ENCODE results near the gene IKBKE. TPM values are rescaled to one million over a fixed set of nuclear protein-coding genes. Genes with fewer than 3 reads are reported as not detected.
A peak's percentile ranks its signal among the peaks of the same experiment; 100 is the strongest.
"Not testable (repeated sequence)": the region's sequence is repeated elsewhere in the genome, so short reads cannot be mapped to it uniquely, and the experiment has no call there.

Gene IKBKE
- total RNA-seq, 6 donors from 2014 or later: 7.4 to 25.1 (median 9.2) TPM

DNA sequence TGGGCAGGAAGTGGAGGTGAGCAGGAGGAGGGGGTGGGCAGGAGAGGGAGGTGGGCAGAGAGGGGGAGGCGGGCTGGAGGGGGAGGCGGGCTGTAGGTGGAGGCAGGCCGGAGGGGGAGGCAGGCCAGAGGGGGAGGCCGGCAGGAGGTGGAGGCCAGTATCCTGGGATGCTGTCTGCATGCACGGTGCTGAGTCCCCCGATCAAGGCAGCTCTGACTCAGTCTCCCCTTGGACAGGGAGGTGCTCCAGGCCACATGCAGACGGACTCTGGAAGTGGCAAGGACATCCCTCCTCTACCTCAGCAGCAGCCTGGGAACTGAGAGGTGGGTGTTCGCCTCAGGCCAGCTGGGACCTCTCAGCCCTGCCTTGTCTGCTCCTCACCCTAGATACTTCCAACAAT lies 9.9 kb downstream of the IKBKE start:
- ATAC-seq (ENCODE audit: low FRiP score in 2 of 2) (no peak), DNase-seq (no peak)
- H3K27me3 ChIP-seq: no peaks in the 10 kb centered on the region
- H3K4me1 ChIP-seq: no peaks in the 10 kb centered on the region
- no peak overlapping the region for H3K27ac ChIP-seq
- TF ChIP-seq POLR2A (IDR thresholded peaks at IDR 0.05) (no peak), CTCF (IDR thresholded peaks at IDR 0.05) (no peak), EP300 (IDR thresholded peaks at IDR 0.05) (no peak), POLR2AphosphoS5 (IDR thresholded peaks at IDR 0.05) (no peak)
- 95 to 100% methylated on average over 1 to 8 of the region's 8 CpGs for WGBS, 2 donors
- H3K36me3 ChIP-seq: peaks cover 0 to 41% (median 14%) of the 10 kb centered on the region in 4 donors
- H3K4me3 ChIP-seq: no peak overlapping the region
- H3K9me3 ChIP-seq: no peaks in the 10 kb centered on the region

- no peak for TF ChIP-seq POLR2A (IDR thresholded peaks at IDR 0.05)
- TF ChIP-seq POLR2AphosphoS5 (IDR thresholded peaks at IDR 0.05): no peak
- no peak for TF ChIP-seq EP300 (IDR thresholded peaks at IDR 0.05)
- TF ChIP-seq CTCF (IDR thresholded peaks at IDR 0.05): no peak
- no peaks in the 10 kb centered on the region for H3K9me3 ChIP-seq
- DNase-seq: no peak
- no peaks in the 10 kb centered on the region for H3K27me3 ChIP-seq
- peaks cover 0 to 25% (median 4%) of the 10 kb centered on the region in 4 donors for H3K36me3 ChIP-seq
- H3K4me1 ChIP-seq: peaks cover 0 to 11% (median 3%) of the 10 kb centered on the region in 4 donors
- WGBS, 2 donors: 88 to 94% methylated on average over 2 of the region's 2 CpGs
- no peak overlapping the region for H3K4me3 ChIP-seq
- H3K27ac ChIP-seq: no peak overlapping the region
- no peak for ATAC-seq (ENCODE audit: low FRiP score in 2 of 2)
Observed at GRCh38 chr1:206482611-206483010, 12.3 kb downstream of the IKBKE start.

DNA sequence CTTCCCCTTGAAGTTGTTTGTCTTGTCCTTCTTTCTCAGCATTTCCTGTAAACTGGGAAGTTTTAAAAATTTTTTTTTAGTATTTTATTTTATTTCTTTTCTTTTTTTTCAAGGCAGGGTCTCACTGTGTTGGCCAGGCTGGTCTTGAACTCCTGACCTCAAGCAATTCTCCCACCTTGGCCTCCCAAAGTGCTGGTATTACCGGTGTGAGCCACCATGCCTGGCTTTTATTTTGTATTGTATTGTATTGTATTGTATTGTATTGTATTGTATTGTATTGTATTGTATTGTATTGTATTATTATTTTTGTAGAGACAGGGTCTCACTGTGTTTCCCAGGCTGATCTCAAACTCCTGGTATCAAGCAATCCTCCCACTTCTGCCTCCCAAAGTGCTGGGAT lies 13.6 kb downstream of the IKBKE start:
- H3K27me3 ChIP-seq: not testable (repeated sequence)
- H3K36me3 ChIP-seq: peaks cover 0 to 12% (median 4%) of the 10 kb centered on the region in 4 donors

GRCh38 chr1:206484901-206485300 lies 14.6 kb downstream of the IKBKE start:
- Histone ChIP-seq H3K4me1 (peaks cover 0 to 14% (median 3%) of the 10 kb centered on the region in 4 donors), H3K27me3 (no peaks in the 10 kb centered on the region), H3K36me3 (peaks cover 0 to 11% (median 4%) of the 10 kb centered on the region in 4 donors), H3K4me3 (no peak overlapping the region), H3K27ac (no peak overlapping the region), H3K9me3 (no peaks in the 10 kb centered on the region)
- ATAC-seq (ENCODE audit: low FRiP score in 2 of 2) (no peak), DNase-seq (no peak)
- WGBS, 2 donors: 93 to 100% methylated on average over 3 to 10 of the region's 10 CpGs
- TF ChIP-seq POLR2AphosphoS5 (IDR thresholded peaks at IDR 0.05) (no peak), POLR2A (IDR thresholded peaks at IDR 0.05) (no peak), CTCF (IDR thresholded peaks at IDR 0.05) (no peak), EP300 (IDR thresholded peaks at IDR 0.05) (no peak)

More for the DNA sequence above, 13.6 kb downstream of the IKBKE start:
- H3K9me3 ChIP-seq; ATAC-seq (ENCODE audit: low FRiP score in 2 of 2); DNase-seq; H3K27ac ChIP-seq; H3K4me3 ChIP-seq: not testable (repeated sequence)
- WGBS, 2 donors: 92 to 97% methylated on average over 1 of the region's 1 CpG
- H3K4me1 ChIP-seq: peaks cover 0 to 12% (median 3%) of the 10 kb centered on the region in 4 donors

GRCh38 chr1:206486995-206487788 lies 16.9 kb downstream of the IKBKE start:
- DNase-seq (no peak), ATAC-seq (ENCODE audit: low FRiP score in 2 of 2) (peak in 1 of 2 donors; percentile 22)
- Histone ChIP-seq H3K27ac (peak overlapping the region in 1 of 4 donors; percentile 16), H3K4me3 (no peak overlapping the region), H3K27me3 (no peaks in the 10 kb centered on the region), H3K4me1 (peaks cover 0 to 19% (median 5%) of the 10 kb centered on the region in 4 donors), H3K9me3 (no peaks in the 10 kb centered on the region), H3K36me3 (peaks cover 0 to 15% (median 5%) of the 10 kb centered on the region in 4 donors)
- 67 to 69% methylated on average over 15 of the region's 15 CpGs for WGBS, 2 donors
- no peak for TF ChIP-seq POLR2A (IDR thresholded peaks at IDR 0.05)
- TF ChIP-seq POLR2AphosphoS5 (IDR thresholded peaks at IDR 0.05): no peak
- TF ChIP-seq CTCF (IDR thresholded peaks at IDR 0.05): no peak
- TF ChIP-seq EP300 (IDR thresholded peaks at IDR 0.05): no peak
